Neural cell (in vitro differentiated cells): ENCODE data around the gene TRPM7. TPM values are rescaled to one million over a fixed set of nuclear protein-coding genes. Genes with fewer than 3 reads are reported as not detected.

Experiments
- H2AFZ ChIP-seq: fragments of 200-600, 300-800 bp; sonication (generic), shearing (Covaris generic); 2 replicates; pipeline ENCODE4 v1.6.0; 2014; ENCODE audit warnings: low read depth, mild to moderate bottlenecking, antibody characterized with exemption, low read length, moderate library complexity
- H3F3A ChIP-seq: fragments of 200-600 bp; shearing (Covaris generic); 2 replicates; pipeline ENCODE4 v1.6.1; 2016; ENCODE audit warnings: mild to moderate bottlenecking, moderate library complexity, mixed read lengths, antibody characterized with exemption, low read length; ENCODE audit not compliant: insufficient read depth, poor library complexity, severe bottlenecking
- H3K27ac ChIP-seq: fragments of 200-600, 300-800 bp; sonication (generic), shearing (Covaris generic); 2 replicates; pipeline ENCODE4 v1.5.1; 2014; ENCODE audit warnings: mild to moderate bottlenecking, low read length, moderate library complexity
- H3K27me3 ChIP-seq: fragments of 300-800, 200-600 bp; sonication (generic), shearing (Covaris generic); 2 replicates; pipeline ENCODE4 v1.6.0; 2014; ENCODE audit warnings: mild to moderate bottlenecking, low read depth, low read length, moderate library complexity; ENCODE audit not compliant: insufficient read depth
- H3K36me3 ChIP-seq: fragments of 300-800, 200-600 bp; sonication (generic), shearing (Covaris generic); 2 replicates; pipeline ENCODE4 v1.5.1; 2014; ENCODE audit warnings: mild to moderate bottlenecking, antibody characterized with exemption, low read length, moderate library complexity; ENCODE audit not compliant: insufficient read depth
- H3K4me2 ChIP-seq: fragments of 300-800, 200-600 bp; sonication (generic), shearing (Covaris generic); 2 replicates; pipeline ENCODE4 v1.6.0; 2014; ENCODE audit warnings: mild to moderate bottlenecking, low read length
- H3K4me3 ChIP-seq: fragments of 300-800, 200-600 bp; sonication (generic), shearing (Covaris generic); 2 replicates; pipeline ENCODE4 v1.5.1; 2014; ENCODE audit warnings: mild to moderate bottlenecking, low read length, moderate library complexity
- H3K79me2 ChIP-seq: fragments of 200-600 bp; shearing (Covaris generic); replicated peaks from 2 replicates; pipeline ENCODE4 v1.6.0; 2014; ENCODE audit warnings: mild to moderate bottlenecking, low read length, moderate library complexity; ENCODE audit not compliant: insufficient read depth
- H3K9ac ChIP-seq: fragments of 300-800, 200-600 bp; sonication (generic), shearing (Covaris generic); 2 replicates; pipeline ENCODE4 v1.6.1; 2016; ENCODE audit warnings: mild to moderate bottlenecking, low read length, mixed read lengths
- H3K9me2 ChIP-seq: fragments of 200-600 bp; shearing (Covaris generic); 2 replicates; pipeline ENCODE4 v1.6.1; 2016; ENCODE audit warnings: mild to moderate bottlenecking, low read length, mixed read lengths; ENCODE audit not compliant: insufficient read depth
- H3K9me3 ChIP-seq: fragments of 200-600, 300-800 bp; sonication (generic), shearing (Covaris generic); 2 replicates; pipeline ENCODE4 v1.6.1; 2016; ENCODE audit warnings: mild to moderate bottlenecking, mixed run types, low read length, moderate library complexity, mixed read lengths
- H4K20me1 ChIP-seq: fragments of 200-600 bp; shearing (Covaris generic); 2 replicates; pipeline ENCODE4 v1.6.1; 2016; ENCODE audit warnings: mild to moderate bottlenecking, mixed run types; ENCODE audit not compliant: insufficient read depth
- EP300 ChIP-seq: fragments of 450-650 bp; conservative IDR thresholded peaks from 2 replicates; pipeline ENCODE4 v1.6.1; 2014; ENCODE audit warnings: antibody characterized with exemption, mild to moderate bottlenecking, moderate library complexity; ENCODE audit not compliant: poor library complexity, severe bottlenecking
- EZH2 ChIP-seq: fragments of 200-600, 300-800 bp; shearing (Covaris generic), sonication (generic); IDR thresholded peaks from 2 replicates; pipeline ENCODE4 v1.6.1; 2014; ENCODE audit warnings: antibody characterized with exemption, low read length, borderline replicate concordance, mild to moderate bottlenecking; ENCODE audit not compliant: insufficient read depth, poor library complexity, severe bottlenecking
- MXI1 ChIP-seq: fragments of 450-650 bp; conservative IDR thresholded peaks from 2 replicates; pipeline ENCODE4 v1.6.1; 2014; ENCODE audit warnings: antibody characterized with exemption, mild to moderate bottlenecking; ENCODE audit not compliant: poor library complexity, severe bottlenecking
- POLR2AphosphoS5 ChIP-seq: IDR thresholded peaks from 2 replicates; pipeline ENCODE4 v1.6.1; 2012
- RAD21 ChIP-seq: fragments of 450-650 bp; conservative IDR thresholded peaks from 2 replicates; pipeline ENCODE4 v1.6.1; 2014; ENCODE audit warnings: antibody characterized with exemption, mild to moderate bottlenecking, moderate library complexity
- SMC3 ChIP-seq: fragments of 450-650 bp; conservative IDR thresholded peaks from 2 replicates; pipeline ENCODE4 v1.6.1; 2014; ENCODE audit warnings: antibody characterized with exemption, mild to moderate bottlenecking, moderate library complexity; ENCODE audit not compliant: poor library complexity
- TAF1 ChIP-seq: IDR thresholded peaks from 2 replicates; pipeline ENCODE4 v1.6.1; 2012; ENCODE audit warnings: low read depth
- polyA plus RNA-seq: library from polyadenylated mRNA; depleted of rRNA; stranded (reverse); fragments of >200 nt; gene quantifications from 2 replicates; pipeline ENCODE4 v1.2.3, GENCODE V29; 2014
- TF ChIP-seq, protein P1 (sequence below): IDR thresholded peaks from 2 replicates; pipeline ENCODE4 v1.6.1; 2012; ENCODE audit warnings: borderline replicate concordance
- TF ChIP-seq, protein P2 (sequence below): fragments of 450-650 bp; IDR thresholded peaks from 2 replicates; pipeline ENCODE4 v1.5.1; 2014; ENCODE audit warnings: antibody characterized with exemption, mild to moderate bottlenecking, moderate library complexity; ENCODE audit not compliant: poor library complexity, severe bottlenecking

Gene TRPM7
- polyA plus RNA-seq, 1 donor from 2014 or later = 30.7 TPM

DNA sequence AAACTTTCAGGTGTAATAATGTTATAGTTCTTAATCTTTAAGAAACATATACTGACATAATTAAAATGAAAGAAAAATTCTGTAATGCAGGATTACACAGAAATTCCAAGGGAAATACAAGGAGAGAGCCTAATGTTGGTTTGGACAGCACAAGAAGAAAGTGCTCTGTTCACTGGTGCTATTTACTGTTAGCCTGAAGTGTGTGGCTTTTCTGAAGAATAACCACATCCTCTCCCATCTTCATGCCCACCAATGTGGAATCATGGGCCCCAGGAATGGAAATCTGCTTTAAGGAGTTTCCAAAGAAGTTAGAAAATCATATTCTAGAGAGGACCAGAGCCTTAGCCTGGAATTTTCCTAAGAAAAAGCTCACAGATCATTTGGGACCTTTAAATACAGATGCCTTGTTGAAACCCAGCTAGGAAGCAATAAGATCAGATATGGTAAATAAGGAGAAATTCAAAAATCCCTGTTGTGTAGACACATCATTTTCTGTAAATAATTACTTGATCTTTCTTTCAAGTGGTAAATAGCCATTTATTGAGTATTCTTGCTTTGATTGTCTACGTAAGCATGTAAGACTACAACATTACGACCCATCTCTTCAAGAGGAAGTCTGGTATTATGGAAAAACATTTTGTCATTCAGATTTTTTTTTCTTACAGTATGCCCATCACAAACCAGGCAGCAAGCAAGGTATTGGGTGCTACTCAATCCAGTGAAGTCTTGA is 129.8 kb downstream of the TRPM7 start:
- Histone ChIP-seq H3K9me2 (no peaks in the 10 kb centered on the region), H3K27me3 (no peaks in the 10 kb centered on the region), H3K27ac (no peak overlapping the region), H3K4me3 (no peak overlapping the region), H3K9ac (no peak overlapping the region), H3K9me3 (no peaks in the 10 kb centered on the region), H4K20me1 (no peaks in the 10 kb centered on the region), H3F3A (no peaks in the 10 kb centered on the region), H3K4me2 (no peak overlapping the region), H3K36me3 (no peaks in the 10 kb centered on the region), H2AFZ (no peak overlapping the region), H3K79me2 (no peaks in the 10 kb centered on the region)
- TF ChIP-seq TAF1 = no peak
- TF ChIP-seq, protein P1, sequence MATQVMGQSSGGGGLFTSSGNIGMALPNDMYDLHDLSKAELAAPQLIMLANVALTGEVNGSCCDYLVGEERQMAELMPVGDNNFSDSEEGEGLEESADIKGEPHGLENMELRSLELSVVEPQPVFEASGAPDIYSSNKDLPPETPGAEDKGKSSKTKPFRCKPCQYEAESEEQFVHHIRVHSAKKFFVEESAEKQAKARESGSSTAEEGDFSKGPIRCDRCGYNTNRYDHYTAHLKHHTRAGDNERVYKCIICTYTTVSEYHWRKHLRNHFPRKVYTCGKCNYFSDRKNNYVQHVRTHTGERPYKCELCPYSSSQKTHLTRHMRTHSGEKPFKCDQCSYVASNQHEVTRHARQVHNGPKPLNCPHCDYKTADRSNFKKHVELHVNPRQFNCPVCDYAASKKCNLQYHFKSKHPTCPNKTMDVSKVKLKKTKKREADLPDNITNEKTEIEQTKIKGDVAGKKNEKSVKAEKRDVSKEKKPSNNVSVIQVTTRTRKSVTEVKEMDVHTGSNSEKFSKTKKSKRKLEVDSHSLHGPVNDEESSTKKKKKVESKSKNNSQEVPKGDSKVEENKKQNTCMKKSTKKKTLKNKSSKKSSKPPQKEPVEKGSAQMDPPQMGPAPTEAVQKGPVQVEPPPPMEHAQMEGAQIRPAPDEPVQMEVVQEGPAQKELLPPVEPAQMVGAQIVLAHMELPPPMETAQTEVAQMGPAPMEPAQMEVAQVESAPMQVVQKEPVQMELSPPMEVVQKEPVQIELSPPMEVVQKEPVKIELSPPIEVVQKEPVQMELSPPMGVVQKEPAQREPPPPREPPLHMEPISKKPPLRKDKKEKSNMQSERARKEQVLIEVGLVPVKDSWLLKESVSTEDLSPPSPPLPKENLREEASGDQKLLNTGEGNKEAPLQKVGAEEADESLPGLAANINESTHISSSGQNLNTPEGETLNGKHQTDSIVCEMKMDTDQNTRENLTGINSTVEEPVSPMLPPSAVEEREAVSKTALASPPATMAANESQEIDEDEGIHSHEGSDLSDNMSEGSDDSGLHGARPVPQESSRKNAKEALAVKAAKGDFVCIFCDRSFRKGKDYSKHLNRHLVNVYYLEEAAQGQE = no peak
- no peak for TF ChIP-seq POLR2AphosphoS5
- no peak for TF ChIP-seq EP300
- TF ChIP-seq MXI1 = no peak
- TF ChIP-seq RAD21 = no peak
- no peak for TF ChIP-seq SMC3
- no peak for TF ChIP-seq EZH2
- TF ChIP-seq, protein P2, sequence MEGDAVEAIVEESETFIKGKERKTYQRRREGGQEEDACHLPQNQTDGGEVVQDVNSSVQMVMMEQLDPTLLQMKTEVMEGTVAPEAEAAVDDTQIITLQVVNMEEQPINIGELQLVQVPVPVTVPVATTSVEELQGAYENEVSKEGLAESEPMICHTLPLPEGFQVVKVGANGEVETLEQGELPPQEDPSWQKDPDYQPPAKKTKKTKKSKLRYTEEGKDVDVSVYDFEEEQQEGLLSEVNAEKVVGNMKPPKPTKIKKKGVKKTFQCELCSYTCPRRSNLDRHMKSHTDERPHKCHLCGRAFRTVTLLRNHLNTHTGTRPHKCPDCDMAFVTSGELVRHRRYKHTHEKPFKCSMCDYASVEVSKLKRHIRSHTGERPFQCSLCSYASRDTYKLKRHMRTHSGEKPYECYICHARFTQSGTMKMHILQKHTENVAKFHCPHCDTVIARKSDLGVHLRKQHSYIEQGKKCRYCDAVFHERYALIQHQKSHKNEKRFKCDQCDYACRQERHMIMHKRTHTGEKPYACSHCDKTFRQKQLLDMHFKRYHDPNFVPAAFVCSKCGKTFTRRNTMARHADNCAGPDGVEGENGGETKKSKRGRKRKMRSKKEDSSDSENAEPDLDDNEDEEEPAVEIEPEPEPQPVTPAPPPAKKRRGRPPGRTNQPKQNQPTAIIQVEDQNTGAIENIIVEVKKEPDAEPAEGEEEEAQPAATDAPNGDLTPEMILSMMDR = no peak

DNA sequence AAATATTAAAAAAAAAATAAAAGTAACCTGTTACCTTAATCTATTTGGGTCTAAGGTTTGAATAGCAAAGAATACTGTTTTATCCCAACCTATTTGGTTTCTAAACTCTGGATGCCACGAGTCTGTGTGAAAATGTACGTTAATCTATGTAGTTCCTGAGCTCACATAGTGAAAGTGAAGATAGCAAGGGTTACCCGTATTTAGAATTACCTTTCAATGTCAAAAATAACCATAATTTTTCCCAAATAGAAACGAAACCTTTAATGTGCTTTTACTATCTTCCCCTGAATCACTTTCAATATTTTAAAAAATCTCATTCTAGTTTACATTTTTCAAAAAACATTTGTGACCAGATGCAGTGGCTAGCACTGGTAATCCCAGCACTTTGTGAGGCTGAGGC is 134.4 kb downstream of the TRPM7 start:
- Histone ChIP-seq H3K9me2 (no peaks in the 10 kb centered on the region), H3K4me2 (no peak overlapping the region), H3K4me3 (no peak overlapping the region), H3K9me3 (no peaks in the 10 kb centered on the region), H3K9ac (no peak overlapping the region), H3K36me3 (no peaks in the 10 kb centered on the region), H2AFZ (no peak overlapping the region), H4K20me1 (no peaks in the 10 kb centered on the region), H3K27me3 (no peaks in the 10 kb centered on the region), H3K79me2 (no peaks in the 10 kb centered on the region), H3K27ac (no peak overlapping the region), H3F3A (no peaks in the 10 kb centered on the region)
- TF ChIP-seq RAD21 (no peak), SMC3 (no peak), EP300 (no peak), TAF1 (no peak), EZH2 (no peak), MXI1 (no peak), POLR2AphosphoS5 (no peak)
- TF ChIP-seq, protein P1 = no peak
- TF ChIP-seq, protein P2 = no peak
